Endodermal cell (in vitro differentiated cells): Measurements from ENCODE around the gene GGT1. TPM values are rescaled to one million over a fixed set of nuclear protein-coding genes. Genes with fewer than 3 reads are reported as not detected.

Source experiments
- DNase-seq: peaks from one replicate; pipeline ENCODE4 v3.0.0-alpha.2; 2017
- H3K27ac ChIP-seq: 2 replicates; pipeline ENCODE4 v1.5.1; 2013; ENCODE audit warnings: mild to moderate bottlenecking, low read depth, low read length, moderate library complexity
- H3K27me3 ChIP-seq: 2 replicates; pipeline ENCODE4 v1.6.1; 2013; ENCODE audit warnings: mild to moderate bottlenecking, low read length, moderate library complexity; ENCODE audit not compliant: insufficient read depth, control insufficient read depth, poor library complexity, severe bottlenecking
- H3K36me3 ChIP-seq: 2 replicates; pipeline ENCODE4 v1.7.0; 2013; ENCODE audit warnings: mild to moderate bottlenecking, low read length, moderate library complexity; ENCODE audit not compliant: control insufficient read depth, insufficient read depth
- H3K4me1 ChIP-seq: one replicate; pipeline ENCODE4 v1.7.0; 2013; ENCODE audit warnings: low read length; ENCODE audit not compliant: control insufficient read depth, insufficient read depth
- H3K4me3 ChIP-seq: 2 replicates; pipeline ENCODE4 v1.5.1; 2013; ENCODE audit warnings: mild to moderate bottlenecking, low read length, moderate library complexity
- H3K9ac ChIP-seq: 2 replicates; pipeline ENCODE4 v1.6.1; 2013; ENCODE audit warnings: mild to moderate bottlenecking, low read length, moderate library complexity; ENCODE audit not compliant: poor library complexity, severe bottlenecking; ENCODE audit errors: extremely low read depth
- H3K9me3 ChIP-seq: 2 replicates; pipeline ENCODE4 v1.6.1; 2013; ENCODE audit warnings: mild to moderate bottlenecking, low read length, moderate library complexity; ENCODE audit not compliant: control insufficient read depth
- H3K27ac Mint-ChIP-seq: 2 replicates; pipeline ENCODE4 v1.8.0; 2020; ENCODE audit warnings: mixed read lengths
- H3K27me3 Mint-ChIP-seq: 2 replicates; pipeline ENCODE4 v1.8.0; 2021; ENCODE audit warnings: mild to moderate bottlenecking, mixed read lengths; ENCODE audit not compliant: insufficient read depth
- H3K36me3 Mint-ChIP-seq: 2 replicates; pipeline ENCODE4 v1.8.0; 2020; ENCODE audit warnings: low read depth, mixed read lengths
- H3K4me1 Mint-ChIP-seq: 2 replicates; pipeline ENCODE4 v1.8.0; 2020; ENCODE audit warnings: mixed read lengths
- H3K4me3 Mint-ChIP-seq: 2 replicates; pipeline ENCODE4 v1.8.0; 2020; ENCODE audit warnings: mild to moderate bottlenecking, moderate library complexity, mixed read lengths
- H3K9me3 Mint-ChIP-seq: 2 replicates; pipeline ENCODE4 v1.8.0; 2020; ENCODE audit warnings: mild to moderate bottlenecking, mixed read lengths
- WGBS, 2 experiments: methylation state at CpG; one replicate each; pipeline versions ENCODE4 v1.1.5 to v1.1.7; 2013; ENCODE audit warnings: missing lambda C conversion rate in 2 of 2, mixed read lengths in 1 of 2; ENCODE audit not compliant: insufficient coverage in 1 of 2, insufficient read length in 1 of 2; 5-methylcytosine and 5-hydroxymethylcytosine counted together
- total RNA-seq, 2 donors: library from RNA; stranded (reverse); fragmentation: NEBNext Ultra II Directional in 1 of 2; extraction: Animal tissue kit (Norgen Biotek cat#: 25700) in 1 of 2; gene quantifications; 2 replicates in 1 of 2; 3 replicates in 1 of 2; pipeline ENCODE4 v1.2.1, GENCODE V29; 2021
- TF ChIP-seq, protein P1 (sequence below): fragments of 200-600 bp; sonication (generic); conservative IDR thresholded peaks from 2 replicates; pipeline ENCODE4 v1.5.0; 2021; ENCODE audit warnings: antibody characterized with exemption, mild to moderate bottlenecking

GGT1 gene
- total RNA-seq, 2 donors from 2014 or later: 22.4 to 52.8 TPM

DNA sequence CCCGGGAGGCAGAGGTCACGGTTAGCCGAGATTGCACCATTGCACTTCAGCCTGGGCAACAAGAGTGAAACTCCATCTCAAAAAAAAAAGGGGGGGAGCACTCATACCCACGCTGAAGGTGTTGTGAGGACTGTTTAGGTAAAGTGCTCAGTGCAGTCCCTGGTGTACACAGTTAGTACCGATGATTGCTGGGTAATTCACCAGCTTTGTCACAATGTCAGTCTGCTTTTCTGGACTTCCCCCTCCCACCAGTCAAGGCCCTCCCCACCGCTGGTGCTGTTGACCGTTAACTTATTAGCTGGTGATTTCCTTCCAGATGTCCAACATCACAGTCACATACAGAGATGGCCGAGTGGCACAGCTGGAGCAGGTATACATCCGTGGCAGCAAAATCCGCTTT, 35.3 kb upstream of the GGT1 start:
- Histone ChIP-seq H3K36me3 (peaks cover 86% of the 10 kb centered on the region), H3K4me1 (no peaks in the 10 kb centered on the region), H3K27me3 (no peaks in the 10 kb centered on the region), H3K9me3 (no peaks in the 10 kb centered on the region), H3K27ac (no peak overlapping the region), H3K9ac (no peak overlapping the region), H3K4me3 (no peak overlapping the region)
- 96 to 100% methylated on average over 5 to 10 of the region's 10 CpGs for WGBS, 2 experiments
- Mint-ChIP-seq H3K36me3 (peaks cover 57% of the 10 kb centered on the region), H3K4me1 (no peaks in the 10 kb centered on the region), H3K27ac (no peak overlapping the region), H3K9me3 (no peaks in the 10 kb centered on the region), H3K4me3 (no peak overlapping the region), H3K27me3 (no peaks in the 10 kb centered on the region)
- TF ChIP-seq, protein P1, sequence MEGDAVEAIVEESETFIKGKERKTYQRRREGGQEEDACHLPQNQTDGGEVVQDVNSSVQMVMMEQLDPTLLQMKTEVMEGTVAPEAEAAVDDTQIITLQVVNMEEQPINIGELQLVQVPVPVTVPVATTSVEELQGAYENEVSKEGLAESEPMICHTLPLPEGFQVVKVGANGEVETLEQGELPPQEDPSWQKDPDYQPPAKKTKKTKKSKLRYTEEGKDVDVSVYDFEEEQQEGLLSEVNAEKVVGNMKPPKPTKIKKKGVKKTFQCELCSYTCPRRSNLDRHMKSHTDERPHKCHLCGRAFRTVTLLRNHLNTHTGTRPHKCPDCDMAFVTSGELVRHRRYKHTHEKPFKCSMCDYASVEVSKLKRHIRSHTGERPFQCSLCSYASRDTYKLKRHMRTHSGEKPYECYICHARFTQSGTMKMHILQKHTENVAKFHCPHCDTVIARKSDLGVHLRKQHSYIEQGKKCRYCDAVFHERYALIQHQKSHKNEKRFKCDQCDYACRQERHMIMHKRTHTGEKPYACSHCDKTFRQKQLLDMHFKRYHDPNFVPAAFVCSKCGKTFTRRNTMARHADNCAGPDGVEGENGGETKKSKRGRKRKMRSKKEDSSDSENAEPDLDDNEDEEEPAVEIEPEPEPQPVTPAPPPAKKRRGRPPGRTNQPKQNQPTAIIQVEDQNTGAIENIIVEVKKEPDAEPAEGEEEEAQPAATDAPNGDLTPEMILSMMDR: no peak
- no peak for DNase-seq

GRCh38 chr22:24571266-24571665, 31.7 kb upstream of the GGT1 start:
- H3K4me1 ChIP-seq: no peaks in the 10 kb centered on the region
- no peak for DNase-seq
- no peak overlapping the region for H3K9ac ChIP-seq
- Mint-ChIP-seq H3K4me1 (no peaks in the 10 kb centered on the region), H3K4me3 (no peak overlapping the region), H3K27me3 (no peaks in the 10 kb centered on the region), H3K9me3 (no peaks in the 10 kb centered on the region), H3K36me3 (peaks cover 67% of the 10 kb centered on the region), H3K27ac (no peak overlapping the region)
- no peaks in the 10 kb centered on the region for H3K9me3 ChIP-seq
- WGBS, 2 experiments: 96% methylated on average over 7 of the region's 7 CpGs
- no peak overlapping the region for H3K27ac ChIP-seq
- TF ChIP-seq, protein P1: no peak
- peaks cover 76% of the 10 kb centered on the region for H3K36me3 ChIP-seq
- no peaks in the 10 kb centered on the region for H3K27me3 ChIP-seq
- H3K4me3 ChIP-seq: no peak overlapping the region

GRCh38 chr22:24576778-24577177, 26.2 kb upstream of the GGT1 start:
- Histone ChIP-seq H3K9me3 (no peaks in the 10 kb centered on the region), H3K4me3 (no peak overlapping the region), H3K4me1 (no peaks in the 10 kb centered on the region), H3K27ac (no peak overlapping the region), H3K27me3 (no peaks in the 10 kb centered on the region), H3K9ac (no peak overlapping the region), H3K36me3 (peaks cover 39% of the 10 kb centered on the region)
- TF ChIP-seq, protein P1: no peak
- Mint-ChIP-seq H3K36me3 (peaks cover 34% of the 10 kb centered on the region), H3K4me3 (no peak overlapping the region), H3K27ac (no peak overlapping the region), H3K4me1 (peaks cover 12% of the 10 kb centered on the region), H3K27me3 (no peaks in the 10 kb centered on the region), H3K9me3 (no peaks in the 10 kb centered on the region)
- 95 to 100% methylated on average over 1 of the region's 1 CpG for WGBS, 2 experiments
- DNase-seq: no peak
